Testis (tissue), 3 donors: ENCODE results near the gene ATP2B2. TPM values are rescaled to one million over a fixed set of nuclear protein-coding genes. Genes with fewer than 3 reads are reported as not detected.

ENCODE experiments used
- DNase-seq: peaks from one replicate; pipeline ENCODE4 v3.0.0-alpha.2; 2019
- H3K27ac ChIP-seq, 2 donors: fragments of 200-600 bp; sonication (generic); one replicate each; pipeline ENCODE4 v1.5.1; 2019
- H3K27me3 ChIP-seq: fragments of 200-600 bp; sonication (generic); one replicate; pipeline ENCODE4 v1.5.1; 2019
- H3K36me3 ChIP-seq: fragments of 200-600 bp; sonication (generic); one replicate; pipeline ENCODE4 v1.5.1; 2017; ENCODE audit warnings: low read depth; ENCODE audit errors: missing control alignments
- H3K4me1 ChIP-seq: fragments of 200-600 bp; sonication (generic); one replicate; pipeline ENCODE4 v1.5.1; 2019
- H3K4me3 ChIP-seq, 2 donors: fragments of 200-600 bp; sonication (generic); one replicate each; pipeline ENCODE4 v1.5.1; 2017 to 2019
- H3K9me3 ChIP-seq: fragments of 200-600 bp; sonication (generic); one replicate; pipeline ENCODE4 v1.5.1; 2017
- CTCF ChIP-seq, 3 experiments: fragments of 450-650 bp in 2 of 3; fragments of 200-600 bp in 1 of 3; sonication (generic) in 1 of 3; IDR thresholded peaks; one replicate each; pipeline ENCODE4 v1.5.1; 2016 to 2019; ENCODE audit warnings: antibody characterized with exemption in 3 of 3, mild to moderate bottlenecking in 2 of 3, moderate library complexity in 1 of 3
- POLR2A ChIP-seq: fragments of 450-650 bp; IDR thresholded peaks from one replicate; pipeline ENCODE4 v1.6.1; 2017; ENCODE audit warnings: antibody characterized with exemption, mild to moderate bottlenecking, moderate library complexity
- WGBS, 2 donors: methylation state at CpG; one replicate each; pipeline ENCODE4 v1.1.5; 2018; 5-methylcytosine and 5-hydroxymethylcytosine counted together
- intact Hi-C: fragments of 100-400 bp; cut with DNase I; formaldehyde crosslinking; loops from one replicate; pipeline ENCODE4 v1.15.1; 2023; ENCODE audit warnings: low total_unique reads
- polyA plus RNA-seq: library from polyadenylated mRNA; stranded (reverse); fragments of 350-450 nt; fragmentation: Illumina TruSeq; extraction: RNeasy Lipid Tissue Mini Kit (QIAGEN cat#74804); gene quantifications from one replicate; pipeline ENCODE4 v1.2.3, GENCODE V29; 2014; ENCODE audit warnings: low read depth, low replicate concordance; ENCODE audit not compliant: insufficient read depth
- total RNA-seq, 2 donors: library from RNA; depleted of rRNA; stranded (reverse); fragments of >200 nt; gene quantifications; one replicate each; pipeline ENCODE4 v1.2.3, GENCODE V29; 2016

Gene ATP2B2
- total and polyA plus RNA-seq, 3 donors from 2014 or later: 1.1 to 2.9 (median 1.8) TPM

GRCh38 chr3:10428406-10429091 is 76.8 kb downstream of the ATP2B2 start:
- intact Hi-C loops: no loop called here
- no peak overlapping the region for H3K4me3 ChIP-seq
- no peak for TF ChIP-seq CTCF (IDR thresholded peaks at IDR 0.05)
- TF ChIP-seq POLR2A: no peak
- no peak overlapping the region for H3K27ac ChIP-seq
- H3K9me3 ChIP-seq: no peaks in the 10 kb centered on the region
- no peaks in the 10 kb centered on the region for H3K4me1 ChIP-seq
- no peak for DNase-seq
- no peaks in the 10 kb centered on the region for H3K36me3 ChIP-seq
- H3K27me3 ChIP-seq: no peaks in the 10 kb centered on the region
- 71 to 76% methylated on average over 12 of the region's 12 CpGs for WGBS, 2 donors

- H3K9me3 ChIP-seq: no peaks in the 10 kb centered on the region
- no peak for TF ChIP-seq CTCF (IDR thresholded peaks at IDR 0.05)
- no peak for TF ChIP-seq POLR2A
- H3K4me3 ChIP-seq: no peak overlapping the region
Measured at GRCh38 chr3:10426346-10427220, 78.8 kb downstream of the ATP2B2 start.

GRCh38 chr3:10423171-10423882 is 82.1 kb downstream of the ATP2B2 start:
- DNase-seq: no peak
- 78 to 83% methylated on average over 13 to 14 of the region's 14 CpGs for WGBS, 2 donors
- H3K36me3 ChIP-seq: no peaks in the 10 kb centered on the region
- no peak overlapping the region for H3K4me3 ChIP-seq
- H3K4me1 ChIP-seq: no peaks in the 10 kb centered on the region
- H3K27ac ChIP-seq: no peak overlapping the region
- intact Hi-C loops: no loop called here
- H3K27me3 ChIP-seq: no peaks in the 10 kb centered on the region
- no peak for TF ChIP-seq POLR2A
- H3K9me3 ChIP-seq: no peaks in the 10 kb centered on the region

More at GRCh38 chr3:10426346-10427220, 78.8 kb downstream of the ATP2B2 start:
- no peak for DNase-seq
- Histone ChIP-seq H3K4me1 (no peaks in the 10 kb centered on the region), H3K27me3 (no peaks in the 10 kb centered on the region), H3K27ac (no peak overlapping the region), H3K36me3 (no peaks in the 10 kb centered on the region)
- intact Hi-C loops: no loop called here
- WGBS, 2 donors: 76 to 85% methylated on average over 15 of the region's 15 CpGs

GRCh38 chr3:10421996-10422395 is 83.4 kb downstream of the ATP2B2 start:
- DNase-seq: no peak
- TF ChIP-seq POLR2A (no peak), CTCF (IDR thresholded peaks at IDR 0.05) (no peak)
- H3K27me3 ChIP-seq: no peaks in the 10 kb centered on the region
- H3K9me3 ChIP-seq: no peaks in the 10 kb centered on the region
- no peak overlapping the region for H3K4me3 ChIP-seq
- WGBS, 2 donors: 64 to 76% methylated on average over 5 of the region's 5 CpGs
- no peaks in the 10 kb centered on the region for H3K36me3 ChIP-seq
- intact Hi-C loops: no loop called here
- H3K4me1 ChIP-seq: no peaks in the 10 kb centered on the region
- H3K27ac ChIP-seq: no peak overlapping the region
